ENCODE measurements around the gene SPINK1. TPM values are rescaled to one million over a fixed set of nuclear protein-coding genes. Genes with fewer than 3 reads are reported as not detected.
"Not testable (repeated sequence)": the region's sequence is repeated elsewhere in the genome, so short reads cannot be mapped to it uniquely, and the experiment has no call there.

The SPINK1 gene
- total RNA-seq, 1 experiment from 2014 or later = not detected

- Histone ChIP-seq H3K9me3 (ENCODE audit: low read length) (no peaks in the 10 kb centered on the region), H3K79me2 (ENCODE audit: low read length) (no peaks in the 10 kb centered on the region), H3K4me2 (ENCODE audit: low read depth, low read length, poor library complexity, severe bottlenecking) (peak overlapping the region; percentile 56), H2AFZ (ENCODE audit: low read length) (peak overlapping the region; percentile 83; the same call in 1 of the 2 replicates), H3K27me3 (ENCODE audit: low read length) (no peaks in the 10 kb centered on the region), H3K4me3 (ENCODE audit: low read length) (peak overlapping the region; percentile 29), H3K9me2 (replicated peaks; ENCODE audit: insufficient read depth, low read length) (no peaks in the 10 kb centered on the region), H3K9ac (ENCODE audit: low read length) (peak overlapping the region; percentile 50), H3K27ac (ENCODE audit: low read length) (peak overlapping the region; percentile 88), H4K20me1 (ENCODE audit: insufficient read depth, low read depth, low read length) (no peaks in the 10 kb centered on the region), H3K4me1 (ENCODE audit: low read length) (peaks cover 68% of the 10 kb centered on the region), H3K36me3 (ENCODE audit: insufficient read depth, low read length) (no peaks in the 10 kb centered on the region)
- DNase-seq = peak; percentile 92
These were observed 26.4 kb downstream of the SPINK1 start for GRCh38 chr5:147805030-147805454.

- Histone ChIP-seq H2AFZ (ENCODE audit: low read length) (peak overlapping the region; percentile 83), H3K9me3 (ENCODE audit: low read length) (no peaks in the 10 kb centered on the region), H3K4me1 (ENCODE audit: low read length) (peaks cover 67% of the 10 kb centered on the region), H3K36me3 (ENCODE audit: insufficient read depth, low read length) (no peaks in the 10 kb centered on the region), H4K20me1 (ENCODE audit: insufficient read depth, low read depth, low read length) (no peaks in the 10 kb centered on the region), H3K4me3 (ENCODE audit: low read length) (peak overlapping the region; percentile 29), H3K79me2 (ENCODE audit: low read length) (no peaks in the 10 kb centered on the region), H3K9me2 (replicated peaks; ENCODE audit: insufficient read depth, low read length) (no peaks in the 10 kb centered on the region), H3K9ac (ENCODE audit: low read length) (peak overlapping the region; percentile 50), H3K27ac (ENCODE audit: low read length) (peak overlapping the region; percentile 88), H3K4me2 (ENCODE audit: low read depth, low read length, poor library complexity, severe bottlenecking) (peak overlapping the region; percentile 56), H3K27me3 (ENCODE audit: low read length) (no peaks in the 10 kb centered on the region)
- DNase-seq = peak; percentile 78
These were observed 27.1 kb downstream of the SPINK1 start for GRCh38 chr5:147804334-147804733.

GRCh38 chr5:147803926-147804325, 27.5 kb downstream of the SPINK1 start:
- H2AFZ ChIP-seq (ENCODE audit: low read length) = peak overlapping the region; percentile 83
- H3K27me3 ChIP-seq (ENCODE audit: low read length) = no peaks in the 10 kb centered on the region
- peak overlapping the region; percentile 56 for H3K4me2 ChIP-seq (ENCODE audit: low read depth, low read length, poor library complexity, severe bottlenecking)
- peak overlapping the region; percentile 29 for H3K4me3 ChIP-seq (ENCODE audit: low read length)
- H3K4me1 ChIP-seq (ENCODE audit: low read length) = peaks cover 64% of the 10 kb centered on the region
- peak overlapping the region; percentile 88 for H3K27ac ChIP-seq (ENCODE audit: low read length)
- no peaks in the 10 kb centered on the region for H3K79me2 ChIP-seq (ENCODE audit: low read length)
- H3K9me3 ChIP-seq (ENCODE audit: low read length) = no peaks in the 10 kb centered on the region
- no peaks in the 10 kb centered on the region for H3K36me3 ChIP-seq (ENCODE audit: insufficient read depth, low read length)
- H3K9ac ChIP-seq (ENCODE audit: low read length) = peak overlapping the region; percentile 50
- H4K20me1 ChIP-seq (ENCODE audit: insufficient read depth, low read depth, low read length) = no peaks in the 10 kb centered on the region
- H3K9me2 ChIP-seq (replicated peaks; ENCODE audit: insufficient read depth, low read length) = no peaks in the 10 kb centered on the region
- DNase-seq = no peak

GRCh38 chr5:147803161-147803560, 28.3 kb downstream of the SPINK1 start:
- H2AFZ ChIP-seq (ENCODE audit: low read length); H3K27me3 ChIP-seq (ENCODE audit: low read length): not testable (repeated sequence)
- peaks cover 64% of the 10 kb centered on the region for H3K4me1 ChIP-seq (ENCODE audit: low read length)

GRCh38 chr5:147801461-147801860, 30.0 kb downstream of the SPINK1 start:
- Histone ChIP-seq H3K4me3 (ENCODE audit: low read length) (no peak overlapping the region), H4K20me1 (ENCODE audit: insufficient read depth, low read depth, low read length) (no peaks in the 10 kb centered on the region), H3K9ac (ENCODE audit: low read length) (no peak overlapping the region), H3K4me2 (ENCODE audit: low read depth, low read length, poor library complexity, severe bottlenecking) (no peak overlapping the region), H3K27ac (ENCODE audit: low read length) (no peak overlapping the region), H3K9me3 (ENCODE audit: low read length) (no peaks in the 10 kb centered on the region), H3K4me1 (ENCODE audit: low read length) (peaks cover 50% of the 10 kb centered on the region), H2AFZ (ENCODE audit: low read length) (no peak overlapping the region), H3K27me3 (ENCODE audit: low read length) (no peaks in the 10 kb centered on the region), H3K79me2 (ENCODE audit: low read length) (no peaks in the 10 kb centered on the region), H3K36me3 (ENCODE audit: insufficient read depth, low read length) (no peaks in the 10 kb centered on the region), H3K9me2 (replicated peaks; ENCODE audit: insufficient read depth, low read length) (no peaks in the 10 kb centered on the region)
- no peak for DNase-seq

More at GRCh38 chr5:147803161-147803560, 28.3 kb downstream of the SPINK1 start:
- not testable (repeated sequence) for H3K79me2 ChIP-seq (ENCODE audit: low read length); H3K9ac ChIP-seq (ENCODE audit: low read length); H3K36me3 ChIP-seq (ENCODE audit: insufficient read depth, low read length); DNase-seq; H4K20me1 ChIP-seq (ENCODE audit: insufficient read depth, low read depth, low read length); H3K9me3 ChIP-seq (ENCODE audit: low read length); H3K27ac ChIP-seq (ENCODE audit: low read length); H3K9me2 ChIP-seq (replicated peaks; ENCODE audit: insufficient read depth, low read length); H3K4me2 ChIP-seq (ENCODE audit: low read depth, low read length, poor library complexity, severe bottlenecking); H3K4me3 ChIP-seq (ENCODE audit: low read length)

- Histone ChIP-seq H3K4me1 (ENCODE audit: low read length) (peaks cover 43% of the 10 kb centered on the region), H2AFZ (ENCODE audit: low read length) (no peak overlapping the region), H3K4me2 (ENCODE audit: low read depth, low read length, poor library complexity, severe bottlenecking) (no peak overlapping the region), H3K4me3 (ENCODE audit: low read length) (no peak overlapping the region), H3K36me3 (ENCODE audit: insufficient read depth, low read length) (no peaks in the 10 kb centered on the region), H3K79me2 (ENCODE audit: low read length) (no peaks in the 10 kb centered on the region), H3K9me2 (replicated peaks; ENCODE audit: insufficient read depth, low read length) (no peaks in the 10 kb centered on the region), H3K9me3 (ENCODE audit: low read length) (no peaks in the 10 kb centered on the region), H3K27ac (ENCODE audit: low read length) (no peak overlapping the region), H3K9ac (ENCODE audit: low read length) (no peak overlapping the region), H3K27me3 (ENCODE audit: low read length) (no peaks in the 10 kb centered on the region), H4K20me1 (ENCODE audit: insufficient read depth, low read depth, low read length) (no peaks in the 10 kb centered on the region)
- no peak for DNase-seq
These were observed 31.0 kb downstream of the SPINK1 start for GRCh38 chr5:147800491-147800890.

GRCh38 chr5:147796556-147797308, 34.7 kb downstream of the SPINK1 start:
- no peaks in the 10 kb centered on the region for H3K9me2 ChIP-seq (replicated peaks; ENCODE audit: insufficient read depth, low read length)
- DNase-seq = no peak
- H4K20me1 ChIP-seq (ENCODE audit: insufficient read depth, low read depth, low read length) = no peaks in the 10 kb centered on the region
- peaks cover 22% of the 10 kb centered on the region for H3K4me1 ChIP-seq (ENCODE audit: low read length)
- no peak overlapping the region for H3K9ac ChIP-seq (ENCODE audit: low read length)
- H3K27ac ChIP-seq (ENCODE audit: low read length) = no peak overlapping the region
- H3K4me2 ChIP-seq (ENCODE audit: low read depth, low read length, poor library complexity, severe bottlenecking) = no peak overlapping the region
- no peaks in the 10 kb centered on the region for H3K36me3 ChIP-seq (ENCODE audit: insufficient read depth, low read length)
- H3K27me3 ChIP-seq (ENCODE audit: low read length) = no peaks in the 10 kb centered on the region
- no peak overlapping the region for H3K4me3 ChIP-seq (ENCODE audit: low read length)
- H3K79me2 ChIP-seq (ENCODE audit: low read length) = no peaks in the 10 kb centered on the region
- no peak overlapping the region for H2AFZ ChIP-seq (ENCODE audit: low read length)
- no peaks in the 10 kb centered on the region for H3K9me3 ChIP-seq (ENCODE audit: low read length)

GRCh38 chr5:147791181-147791580, 40.3 kb downstream of the SPINK1 start:
- no peaks in the 10 kb centered on the region for H3K9me3 ChIP-seq (ENCODE audit: low read length)
- no peak overlapping the region for H2AFZ ChIP-seq (ENCODE audit: low read length)
- no peak overlapping the region for H3K4me2 ChIP-seq (ENCODE audit: low read depth, low read length, poor library complexity, severe bottlenecking)
- no peak overlapping the region for H3K4me3 ChIP-seq (ENCODE audit: low read length)
- no peak for DNase-seq
- no peak overlapping the region for H3K27ac ChIP-seq (ENCODE audit: low read length)
- peaks cover 9% of the 10 kb centered on the region for H3K4me1 ChIP-seq (ENCODE audit: low read length)
- H3K27me3 ChIP-seq (ENCODE audit: low read length) = no peaks in the 10 kb centered on the region
- H3K36me3 ChIP-seq (ENCODE audit: insufficient read depth, low read length) = no peaks in the 10 kb centered on the region
- H3K9me2 ChIP-seq (replicated peaks; ENCODE audit: insufficient read depth, low read length) = no peaks in the 10 kb centered on the region
- H4K20me1 ChIP-seq (ENCODE audit: insufficient read depth, low read depth, low read length) = no peaks in the 10 kb centered on the region
- H3K79me2 ChIP-seq (ENCODE audit: low read length) = no peaks in the 10 kb centered on the region
- no peak overlapping the region for H3K9ac ChIP-seq (ENCODE audit: low read length)

Data from Karpas-422 (cell line).